GM21447 (cell line): ENCODE measurements around the gene MAP2K5.

Experiments used
- ATAC-seq: cut with Tn5 transposase; IDR thresholded peaks from one replicate; pipeline ENCODE4 v1.9.1; 2021; ENCODE audit not compliant: unreplicated experiment

MAP2K5 gene

GRCh38 chr15:67820992-67821783 lies 278.7 kb downstream of the MAP2K5 start:
- no peak for ATAC-seq

- ATAC-seq = no peak
Measured at GRCh38 chr15:67821784-67822440, 279.4 kb downstream of the MAP2K5 start.

- ATAC-seq = no peak
Measured at GRCh38 chr15:67822537-67823313, 280.2 kb downstream of the MAP2K5 start.

- ATAC-seq = no peak
Measured at GRCh38 chr15:67823314-67824196, 281.1 kb downstream of the MAP2K5 start.

GRCh38 chr15:67824197-67824968 lies 281.9 kb downstream of the MAP2K5 start:
- ATAC-seq = no peak

- no peak for ATAC-seq
Measured at GRCh38 chr15:67824976-67825880, 282.7 kb downstream of the MAP2K5 start, which contains the start of gene SKOR1. Gene SKOR1, plus strand, starts transcription at chr15:67825509. Its CDS starts 94 bp downstream, at chr15:67825603.

- ATAC-seq = no peak
Measured at GRCh38 chr15:67825881-67826716, 283.6 kb downstream of the MAP2K5 start.

GRCh38 chr15:67826717-67827561 lies 284.4 kb downstream of the MAP2K5 start:
- no peak for ATAC-seq

GRCh38 chr15:67827562-67828277 lies 285.2 kb downstream of the MAP2K5 start:
- no peak for ATAC-seq

GRCh38 chr15:67828278-67828968 lies 285.9 kb downstream of the MAP2K5 start:
- no peak for ATAC-seq

GRCh38 chr15:67828969-67829646 lies 286.6 kb downstream of the MAP2K5 start:
- ATAC-seq = no peak

- ATAC-seq = no peak
Measured at GRCh38 chr15:67829647-67830504, 287.4 kb downstream of the MAP2K5 start.

GRCh38 chr15:67831363-67831762 lies 288.9 kb downstream of the MAP2K5 start:
- no peak for ATAC-seq

- no peak for ATAC-seq
Measured at GRCh38 chr15:67832031-67832551, 289.6 kb downstream of the MAP2K5 start.
